Eye (tissue), 1 donor: ENCODE data around the gene TMEM132D.
A peak's percentile ranks its signal among the peaks of the same experiment; 100 is the strongest.

Source experiments
- DNase-seq: peaks from one replicate; pipeline ENCODE4 v3.0.0-alpha.2; 2015

The TMEM132D gene

DNA sequence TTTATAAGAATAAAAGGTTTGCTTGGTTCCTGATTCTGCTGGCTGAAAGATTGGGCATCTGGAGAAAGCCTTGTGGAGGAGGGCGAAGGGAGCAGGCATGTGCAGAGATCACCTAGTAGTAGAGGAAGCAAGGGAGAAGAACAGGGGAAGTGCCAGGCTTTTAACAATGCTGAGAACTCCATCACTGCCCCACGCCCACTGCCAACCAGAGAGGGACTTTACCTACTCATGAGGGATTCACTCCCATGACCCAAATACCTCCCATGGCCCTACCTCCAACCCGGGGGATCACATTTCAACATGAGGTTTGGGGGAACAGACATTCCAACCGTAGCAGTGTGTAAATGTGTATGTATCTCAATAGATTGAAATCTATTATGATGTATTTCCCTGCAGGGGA lies 690.3 kb downstream of the TMEM132D start:
- DNase-seq: no peak

DNA sequence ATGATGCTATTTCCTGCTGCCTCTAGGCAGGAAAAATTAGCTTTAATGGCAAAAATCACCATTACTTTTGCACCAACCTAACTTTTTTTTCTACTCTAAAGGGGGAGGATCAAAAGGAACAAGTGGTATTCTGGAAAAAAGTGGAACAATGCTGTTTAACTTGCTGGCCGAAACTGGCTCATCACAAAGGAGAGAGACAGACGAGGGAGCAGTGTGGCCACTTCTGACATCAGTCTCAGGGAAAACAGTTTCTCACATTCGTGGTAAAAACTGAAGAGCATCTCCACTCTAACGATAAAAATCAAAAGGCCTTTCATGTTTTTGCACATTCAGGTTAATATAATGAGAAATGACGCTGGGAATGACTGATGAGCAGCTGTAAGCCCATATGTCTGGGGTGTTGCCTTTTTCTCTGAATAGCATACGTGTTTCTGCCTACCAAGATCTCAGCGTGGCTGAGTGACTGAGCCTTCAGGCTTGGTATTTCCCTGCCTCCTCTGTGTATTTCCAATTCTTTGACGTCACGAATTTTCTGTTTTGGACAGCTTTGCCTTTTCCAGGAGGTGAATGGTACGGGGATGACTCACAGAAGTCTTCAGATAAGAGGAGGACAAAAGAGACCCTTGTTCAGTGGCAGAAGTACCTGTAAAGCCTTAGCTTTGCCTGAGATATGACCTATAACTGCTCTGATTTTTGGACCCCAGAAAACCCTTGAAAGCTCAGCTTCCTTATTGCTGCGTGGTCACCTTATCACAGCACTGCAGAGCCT lies 691.8 kb downstream of the TMEM132D start:
- DNase-seq: peak; percentile 53

DNA sequence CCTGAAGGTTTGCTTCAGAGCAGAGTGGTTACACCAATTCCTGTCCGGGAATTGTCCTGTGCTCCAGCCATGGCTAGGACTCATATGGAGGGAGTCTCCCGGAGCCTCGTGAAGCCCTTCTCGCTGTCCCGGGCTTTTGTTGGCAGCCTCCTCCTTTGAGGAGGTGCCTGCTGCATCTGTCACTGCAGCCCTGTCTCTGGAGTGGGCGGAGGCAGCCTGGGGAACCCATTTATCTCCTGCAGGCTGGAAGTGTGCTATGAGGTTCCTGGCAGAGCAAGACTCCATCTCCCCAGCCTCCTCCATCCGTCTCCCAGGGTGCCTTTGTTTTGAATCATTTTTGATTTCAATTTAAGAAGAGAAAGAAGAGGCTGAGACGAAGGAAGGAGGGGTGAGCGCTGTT lies 695.3 kb downstream of the TMEM132D start:
- no peak for DNase-seq

DNA sequence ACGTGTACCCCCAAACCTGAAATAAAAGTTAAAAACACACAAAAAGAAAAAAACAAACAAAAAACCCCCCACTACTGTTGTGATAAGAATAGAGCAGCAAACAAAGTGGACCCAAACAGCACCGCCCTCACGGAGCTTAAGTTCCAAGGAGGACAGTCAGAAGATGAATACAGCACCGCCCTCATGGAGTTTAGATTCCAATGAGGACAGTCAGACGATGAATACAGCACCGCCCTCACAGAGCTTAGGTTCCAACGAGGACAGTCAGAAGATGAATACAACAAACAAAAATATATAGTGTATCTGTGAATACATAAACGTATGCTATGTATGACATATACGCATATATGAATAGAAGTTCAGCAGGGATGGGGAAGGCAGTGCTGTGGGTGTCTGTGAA lies 696.7 kb downstream of the TMEM132D start:
- no peak for DNase-seq

DNA sequence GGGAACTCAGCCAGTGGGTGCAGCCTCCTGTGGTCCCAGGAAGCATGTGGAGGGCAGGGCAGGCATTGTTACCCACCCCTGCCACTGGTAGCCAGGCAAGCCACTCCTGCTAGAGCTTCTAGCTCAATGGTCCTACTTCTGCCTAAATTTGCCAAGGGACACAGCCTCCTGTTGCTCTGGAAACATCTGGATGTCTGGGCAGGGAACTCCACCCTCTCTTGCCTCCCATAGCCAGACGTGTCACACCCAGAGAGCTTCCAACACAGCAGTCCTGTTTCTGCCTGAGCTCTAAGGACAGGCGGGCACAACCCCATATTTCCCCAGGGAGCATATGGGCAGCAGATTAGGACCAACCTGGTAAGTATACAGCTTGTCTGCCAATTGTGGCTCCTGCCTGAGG lies 700.4 kb downstream of the TMEM132D start:
- no peak for DNase-seq

DNA sequence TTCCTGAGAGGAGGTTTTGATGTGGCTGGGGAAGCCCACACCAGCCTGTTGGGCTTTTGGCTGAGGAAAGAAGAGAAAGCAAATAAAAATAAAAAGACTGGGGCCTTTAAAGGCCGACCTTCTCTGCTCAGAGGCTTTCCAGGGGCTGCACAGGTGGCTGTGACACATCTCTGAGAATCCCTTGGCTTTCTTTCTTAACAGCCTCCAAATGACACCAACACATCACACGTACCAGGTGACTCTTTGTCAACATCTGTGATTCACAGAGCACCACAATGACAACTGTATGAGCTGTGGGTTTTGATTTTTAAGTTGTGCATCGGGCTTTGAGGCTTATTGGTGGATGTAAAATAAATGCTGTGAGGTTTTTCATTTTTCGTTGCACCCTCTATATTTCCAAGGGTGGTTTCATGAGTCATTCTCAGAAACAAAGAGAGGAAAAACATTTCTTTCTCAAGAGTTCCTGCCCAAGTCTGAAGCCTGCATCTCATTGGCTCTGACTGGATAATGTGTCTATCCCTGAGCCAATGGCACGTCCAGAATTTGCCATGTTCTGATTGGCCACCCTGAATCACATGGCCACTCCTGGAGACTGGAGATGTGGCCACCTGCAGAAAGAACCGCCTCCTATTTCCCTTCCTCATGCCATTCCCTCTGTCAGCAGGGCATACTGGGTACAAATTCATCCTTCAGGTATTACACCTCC lies 701.6 kb downstream of the TMEM132D start:
- no peak for DNase-seq

DNA sequence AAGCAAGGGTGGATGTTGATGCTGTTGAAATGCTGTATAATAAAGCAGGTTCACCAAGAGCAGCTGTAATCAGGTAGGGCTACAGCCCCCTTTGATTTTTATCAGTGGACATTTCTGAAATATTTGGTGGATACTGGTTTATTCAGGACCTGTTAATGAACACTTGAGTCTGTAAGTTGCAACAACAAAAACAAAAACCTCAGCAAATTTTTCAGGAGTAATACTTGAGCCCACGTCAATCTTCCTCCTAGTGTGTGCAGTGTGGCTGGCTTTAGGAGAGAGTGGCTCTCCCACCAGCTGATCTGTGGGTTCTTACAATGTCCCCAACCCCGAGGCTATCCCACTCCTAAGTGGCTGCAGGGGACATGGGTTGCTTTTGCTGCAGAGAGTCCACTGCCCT lies 702.8 kb downstream of the TMEM132D start:
- DNase-seq: no peak

DNA sequence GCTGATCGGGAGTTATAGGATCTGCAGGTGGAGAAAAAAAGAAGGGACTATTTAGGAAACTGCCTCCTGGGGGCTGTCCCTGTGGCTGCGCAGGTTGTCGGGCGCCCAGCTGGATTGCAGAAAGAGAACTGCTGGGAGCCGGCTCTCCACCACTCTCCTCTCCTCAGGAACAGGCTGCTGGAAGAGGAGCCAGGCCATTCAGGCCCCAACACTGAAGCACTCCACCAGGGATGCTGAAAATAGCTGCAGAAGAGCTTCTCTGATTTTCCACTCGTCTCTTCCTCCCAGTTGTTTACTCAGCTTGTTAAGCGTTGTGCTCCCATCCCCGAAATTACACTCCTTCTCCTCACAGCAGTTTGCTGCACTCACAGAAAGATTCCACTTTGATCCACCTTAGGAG lies 703.2 kb downstream of the TMEM132D start:
- no peak for DNase-seq

DNA sequence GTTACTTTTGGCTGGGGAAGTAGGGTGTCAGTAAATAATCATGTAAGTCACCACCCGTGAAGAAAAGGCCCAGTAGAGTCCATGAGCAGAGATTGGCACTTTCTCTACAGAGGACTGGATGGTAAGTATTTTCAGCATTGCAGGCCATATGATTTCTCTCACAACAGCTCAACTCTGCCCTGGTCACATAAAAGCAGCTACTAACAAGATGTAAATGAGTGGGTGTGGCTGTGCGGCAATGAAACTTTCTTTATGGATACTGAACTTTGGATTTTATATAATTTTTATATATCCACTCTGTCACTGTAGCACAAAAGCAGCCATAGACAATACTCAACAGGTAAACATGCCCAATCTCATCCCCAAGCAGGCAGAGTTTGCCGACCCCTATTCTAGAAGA lies 706.9 kb downstream of the TMEM132D start:
- no peak for DNase-seq

DNA sequence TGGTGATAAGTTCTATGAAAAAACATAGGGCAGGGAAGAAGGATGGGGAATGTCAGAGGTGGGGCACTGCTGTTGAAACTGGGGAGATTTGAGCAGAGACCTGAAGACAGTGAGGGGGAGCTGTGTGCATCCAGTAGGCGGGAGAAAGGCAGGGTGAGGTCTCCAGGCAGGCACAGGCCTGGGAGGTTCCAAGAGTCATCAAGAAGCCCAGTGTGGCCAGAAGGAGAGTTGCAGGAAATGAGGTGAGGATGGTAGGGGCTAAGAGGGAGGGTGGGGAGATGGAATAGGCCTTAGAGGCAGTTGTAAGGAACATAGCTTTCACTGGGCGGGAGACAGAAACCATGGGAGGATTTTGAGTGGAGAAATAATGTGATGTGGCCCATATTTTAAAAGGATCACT lies 708.7 kb downstream of the TMEM132D start:
- no peak for DNase-seq

DNA sequence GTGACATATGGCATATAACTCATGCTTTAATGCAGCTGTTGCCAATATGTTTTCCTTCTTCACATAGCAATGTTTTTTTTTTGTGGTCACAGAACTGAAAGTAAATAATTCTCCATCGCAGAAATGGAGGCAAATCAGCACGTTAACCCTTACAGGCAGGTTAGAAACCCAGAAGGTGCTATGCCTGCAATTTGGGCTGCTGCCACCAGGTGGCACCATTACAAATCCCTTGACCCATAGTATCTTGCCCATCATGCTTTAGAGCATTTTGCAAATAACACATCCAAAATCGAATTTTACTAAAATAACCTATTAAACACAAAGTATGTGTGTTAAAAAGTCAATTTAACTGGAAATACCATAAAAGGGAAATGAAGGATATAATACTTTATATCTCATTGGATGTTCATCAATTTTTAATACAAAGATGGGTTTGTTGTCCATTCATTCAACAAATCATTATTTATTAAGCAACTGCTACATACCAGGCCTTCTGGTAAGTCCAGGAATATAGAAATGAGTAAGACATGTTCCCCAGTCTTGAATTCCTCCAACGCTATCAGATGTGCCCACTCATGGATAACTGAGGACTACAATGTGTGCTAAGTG lies 710.5 kb downstream of the TMEM132D start:
- DNase-seq: no peak

DNA sequence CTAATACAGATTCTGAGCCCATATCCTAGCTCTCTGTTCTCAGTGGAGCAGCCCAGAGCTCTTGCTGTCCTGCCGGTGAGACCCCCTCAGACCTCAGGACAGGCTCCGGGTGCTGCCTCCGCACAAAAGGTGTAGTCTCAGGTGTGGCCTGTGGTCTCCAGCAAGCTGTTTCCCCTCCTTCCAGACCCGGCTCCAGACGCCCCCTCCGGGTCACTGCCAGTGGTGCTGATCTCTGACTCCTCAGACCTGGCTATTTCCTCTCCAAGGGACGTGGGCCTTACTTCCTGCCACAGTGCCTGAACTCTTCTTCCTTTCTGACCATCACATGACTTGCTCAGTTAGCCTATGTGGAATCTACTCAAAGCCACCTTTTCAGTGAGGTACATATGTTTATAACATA lies 713.0 kb downstream of the TMEM132D start:
- no peak for DNase-seq

DNA sequence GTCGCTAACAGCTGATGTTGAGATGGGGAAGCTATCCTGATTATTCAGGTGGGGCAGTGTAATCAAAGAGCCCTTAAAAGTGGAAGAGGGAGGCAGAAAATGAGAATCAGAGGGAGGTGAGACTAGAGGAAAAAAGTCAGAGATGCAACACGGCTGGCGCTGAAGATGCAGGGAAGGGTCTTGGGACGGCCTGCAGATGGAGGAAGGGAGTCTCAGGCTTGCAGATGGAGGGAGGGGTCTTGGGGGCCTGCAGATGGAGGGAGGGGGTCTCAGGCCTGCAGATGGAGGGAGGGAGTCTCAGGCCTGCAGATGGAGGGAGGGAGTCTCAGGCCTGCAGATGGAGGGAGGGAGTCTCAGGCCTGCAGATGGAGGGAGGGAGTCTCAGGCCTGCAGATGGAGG lies 713.9 kb downstream of the TMEM132D start:
- peak; percentile 24 for DNase-seq

DNA sequence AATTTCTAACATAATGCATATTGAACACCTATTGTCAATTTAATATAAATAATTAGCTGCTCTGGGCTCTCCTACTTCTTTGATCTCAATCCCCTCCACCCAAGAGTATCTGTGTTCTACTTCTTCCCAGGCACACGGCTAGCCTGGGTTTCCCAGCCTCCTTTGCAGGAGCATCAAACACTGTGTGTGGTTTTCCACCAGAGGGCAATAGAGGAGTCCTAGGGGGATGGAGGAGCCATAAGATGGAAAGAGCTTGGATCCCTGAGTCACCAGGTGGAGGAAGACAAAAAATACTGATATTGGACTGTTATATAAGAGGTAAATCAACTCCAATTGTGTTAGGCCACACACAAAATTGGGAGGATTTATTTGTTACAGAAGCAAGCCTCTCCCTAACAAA lies 716.9 kb downstream of the TMEM132D start:
- DNase-seq: no peak

DNA sequence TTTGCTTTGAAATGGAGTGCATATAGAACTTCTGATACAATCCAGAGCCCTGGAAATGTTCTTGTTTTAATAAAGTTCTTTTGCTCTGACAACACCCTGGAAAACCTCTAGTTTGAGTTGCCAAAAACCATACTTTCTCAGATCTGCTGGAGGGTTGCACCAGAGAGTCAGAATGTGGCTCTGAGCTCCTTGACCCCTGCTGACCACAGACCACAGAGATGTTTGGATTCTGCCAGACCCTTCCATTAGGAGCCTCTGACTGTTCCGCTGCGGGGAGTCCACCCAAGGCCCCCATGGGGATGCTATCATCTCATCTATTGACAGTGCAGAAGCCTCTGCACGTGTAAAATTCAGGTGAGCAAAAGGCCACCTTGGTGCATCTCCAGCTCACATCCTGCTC lies 718.0 kb downstream of the TMEM132D start:
- DNase-seq: no peak

DNA sequence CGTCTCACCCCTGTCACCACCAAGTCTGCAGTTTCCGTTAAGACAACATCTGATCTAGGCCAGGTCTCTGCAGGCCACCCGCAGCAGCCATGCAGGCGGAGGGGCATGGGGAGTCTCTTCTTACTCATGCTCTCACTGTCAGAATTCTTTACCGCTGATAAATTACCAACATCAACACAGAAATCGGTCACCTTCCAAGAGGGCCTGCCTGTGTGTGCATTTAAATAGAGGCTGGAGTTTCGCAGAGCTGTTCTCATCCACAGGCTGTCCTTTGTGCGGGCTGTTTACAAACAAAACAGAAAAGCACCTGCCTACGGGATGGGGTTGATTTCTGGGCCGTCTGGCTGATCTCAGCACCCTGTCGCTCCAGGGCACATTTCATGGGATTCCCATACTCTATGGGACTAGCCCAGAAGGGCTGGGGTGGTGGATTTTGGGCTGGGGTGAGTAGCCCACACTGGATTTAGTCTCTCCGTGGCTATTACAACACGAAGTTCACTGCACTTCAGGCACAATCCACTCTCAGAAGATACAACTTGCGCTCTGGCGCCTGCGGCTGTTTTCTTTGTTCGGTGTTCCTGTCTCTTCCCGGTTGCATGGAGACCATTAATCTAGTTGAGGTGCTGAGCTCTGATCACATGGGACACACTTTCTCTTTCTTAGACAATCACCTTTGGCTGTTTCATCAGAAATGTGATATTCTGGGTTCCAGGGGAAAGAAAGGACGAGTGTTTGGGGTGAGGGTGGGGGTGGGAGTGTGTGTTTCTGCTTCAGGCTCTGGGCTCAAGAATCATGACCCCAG lies 719.5 kb downstream of the TMEM132D start:
- DNase-seq: no peak

DNA sequence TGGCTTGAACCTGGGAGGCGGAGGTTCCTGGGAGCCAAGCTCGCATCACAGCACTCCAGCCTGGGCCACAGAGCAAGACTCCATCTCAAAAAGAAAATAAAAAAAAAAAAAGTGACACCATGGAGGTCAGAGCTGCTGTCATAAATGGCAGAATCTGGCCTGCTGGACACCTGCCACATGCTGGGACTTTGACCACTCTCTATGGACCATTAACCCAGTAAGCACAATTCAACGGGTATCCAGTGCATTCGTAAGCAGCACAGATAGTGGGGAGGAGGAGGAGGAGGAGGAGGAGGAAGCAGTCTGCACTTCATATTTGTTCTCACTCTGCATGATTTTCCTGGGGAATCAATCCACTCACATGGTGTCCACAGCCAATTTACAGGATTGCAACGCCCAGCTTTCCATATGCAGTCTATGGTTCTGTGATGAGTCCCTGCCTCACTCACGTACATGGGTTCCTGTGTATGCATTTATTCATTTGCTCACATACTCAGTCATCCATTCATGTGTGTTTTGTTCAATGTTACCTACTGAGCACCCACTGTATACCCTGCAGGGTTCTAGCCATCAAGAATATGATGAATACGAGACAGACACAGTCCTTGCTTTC lies 723.8 kb downstream of the TMEM132D start:
- DNase-seq: no peak

DNA sequence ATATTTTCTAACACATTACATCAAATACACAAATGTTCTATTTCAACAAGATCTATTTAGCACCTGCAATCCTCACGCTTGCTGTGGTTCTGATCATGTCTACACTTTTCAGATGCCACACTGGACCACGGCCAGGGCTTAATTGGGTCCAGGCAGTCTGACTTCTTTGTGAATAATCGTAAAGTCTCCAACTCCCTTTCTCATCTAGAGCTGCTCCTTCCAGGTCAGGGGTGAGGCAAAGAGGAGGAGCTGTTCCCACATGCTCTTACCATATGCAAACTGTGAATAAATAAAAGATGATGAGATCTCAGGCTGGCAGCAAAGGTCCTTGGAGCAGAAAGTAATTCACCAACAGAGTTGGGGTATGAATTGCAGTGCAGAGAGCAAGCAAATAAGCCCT lies 733.9 kb downstream of the TMEM132D start:
- no peak for DNase-seq

DNA sequence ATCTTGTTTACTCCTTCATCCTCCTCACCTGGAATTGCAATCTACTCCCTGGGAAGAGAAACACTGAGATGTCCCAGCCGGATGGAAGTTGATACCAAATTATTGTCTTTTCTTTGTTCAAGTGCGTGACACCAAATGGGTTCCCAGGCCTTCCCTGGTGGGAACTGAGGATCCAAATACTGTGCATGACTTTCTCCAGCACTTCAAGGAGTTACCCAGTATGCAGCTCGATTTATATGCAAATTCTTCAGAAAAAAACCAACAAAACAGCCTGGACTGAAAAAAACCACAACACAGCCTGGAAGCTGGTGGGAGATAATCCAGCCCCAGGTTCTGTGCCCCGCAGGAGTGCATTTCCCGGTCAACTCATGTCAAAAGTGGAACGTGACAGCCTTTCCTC lies 740.0 kb downstream of the TMEM132D start:
- DNase-seq: no peak

DNA sequence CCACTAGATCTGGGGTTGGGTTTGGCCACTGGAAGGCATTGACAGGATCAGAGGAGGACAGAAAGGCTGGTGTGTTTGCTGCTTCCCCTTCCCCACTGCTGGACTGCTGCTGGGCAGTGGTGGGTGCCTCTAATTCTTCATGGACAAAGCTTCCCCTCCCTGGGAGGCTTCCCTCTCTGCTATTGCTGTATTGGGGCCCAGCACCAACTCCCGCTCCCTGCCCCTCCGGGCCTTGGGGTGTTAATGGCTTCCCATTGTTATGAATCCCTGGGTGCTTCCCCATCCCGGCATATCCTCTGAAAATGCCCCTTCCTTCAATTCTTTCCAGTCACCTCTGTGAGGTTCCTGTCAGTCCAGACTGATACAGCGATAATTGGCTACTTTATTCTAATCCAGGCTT lies 740.4 kb downstream of the TMEM132D start:
- no peak for DNase-seq

DNA sequence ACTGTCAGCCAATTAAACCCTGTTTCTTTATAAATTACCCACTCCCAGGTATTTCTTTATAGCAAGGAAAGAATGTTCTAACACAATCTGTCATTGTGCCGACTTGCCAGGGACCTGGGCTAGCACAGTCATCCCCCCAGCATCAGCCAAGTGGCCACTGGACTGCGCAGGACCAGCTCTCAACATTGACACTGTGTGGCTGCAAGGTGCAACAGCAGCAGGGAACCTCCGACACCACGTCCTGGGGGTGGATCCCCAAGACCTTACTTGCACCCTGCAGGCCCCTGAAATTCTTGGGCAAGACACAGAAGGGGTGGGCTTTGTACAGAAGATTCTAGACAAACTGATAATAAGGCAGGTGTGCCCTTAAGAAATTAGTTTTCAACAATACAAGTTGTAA lies 741.0 kb downstream of the TMEM132D start:
- DNase-seq: no peak

DNA sequence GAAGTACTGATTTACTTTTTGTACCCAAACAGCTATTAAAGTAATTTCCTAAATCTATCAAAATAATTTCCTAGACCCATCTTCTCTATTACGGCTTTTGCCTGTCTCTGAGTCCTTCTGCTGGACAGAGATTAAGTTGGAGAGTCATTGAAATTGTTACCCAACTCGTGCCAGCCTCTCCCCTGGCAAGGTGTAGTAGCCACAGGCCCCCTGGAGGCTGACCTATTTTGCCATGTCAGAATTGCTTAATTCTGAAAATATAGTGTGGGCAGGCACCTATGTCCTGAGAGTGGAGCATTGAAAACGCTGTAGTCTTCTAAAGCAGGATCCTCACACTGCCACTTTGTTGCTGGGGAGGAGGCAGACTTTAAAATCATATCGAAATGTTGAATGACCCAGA lies 742.3 kb downstream of the TMEM132D start:
- no peak for DNase-seq

DNA sequence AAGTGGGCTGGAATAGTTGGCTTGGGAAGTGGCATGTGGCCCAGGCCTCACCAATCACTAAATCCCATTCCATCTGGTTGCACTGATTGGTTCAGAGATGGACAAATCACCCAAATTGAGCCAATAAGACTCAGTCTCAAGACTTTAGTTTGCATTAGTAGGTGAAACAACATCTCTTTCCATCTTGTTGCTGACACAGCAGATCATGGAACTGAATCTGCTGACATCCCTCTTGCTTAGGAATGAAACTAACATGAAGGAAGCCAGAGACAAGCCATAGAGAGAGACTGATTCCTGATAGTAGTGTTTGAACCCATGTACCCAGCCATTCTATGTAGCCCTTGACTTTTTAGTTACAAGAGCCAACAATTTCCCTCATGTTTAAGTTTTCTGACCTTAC lies 743.5 kb downstream of the TMEM132D start:
- DNase-seq: no peak
